K562 (cell line): ENCODE measurements around the gene KSR2. TPM values are rescaled to one million over a fixed set of nuclear protein-coding genes. Genes with fewer than 3 reads are reported as not detected.

Source experiments
- ATAC-seq: fragments of 200-7000 bp; cut with Tn5 transposase; 3 replicates; pipeline ENCODE4 v1.9.1; 2020; ENCODE audit warnings: moderate library complexity
- BruUV-seq: library from RNA; stranded (reverse); fragments of 400-500 nt; replicated peaks from 2 replicates; lab custom pipeline; 2021; lab: Mats Ljungman, UMichigan
- CTCF ChIA-PET: fragments of 300-600 bp; formaldehyde crosslinking; extraction: SDS; loops from one replicate; lab custom pipeline; 2021; ENCODE audit warnings: low intra/inter-chr PET ratio; lab: Yijun Ruan, JAX
- POLR2A ChIA-PET: fragments of 300-600, 350-650 bp; sonication (Branson Sonifier 250); formaldehyde crosslinking; extraction: SDS; loops from one replicate; lab custom pipeline; 2021; ENCODE audit warnings: antibody characterized with exemption, inconsistent platforms; lab: Yijun Ruan, JAX
- DNase-seq, 4 experiments: peaks; one replicate each; pipeline versions ENCODE4 v3.0.0 to v3.0.0-alpha.2; 2011 to 2018; ENCODE audit warnings: low spot score in 3 of 4, mixed read lengths in 3 of 4; ENCODE audit errors: extremely low read depth in 1 of 4
- FAIRE-seq: peaks from 2 replicates; lab custom pipeline; 2011; peaks lifted over from hg19 to GRCh38; lab: Jason Lieb, UNC
- H2AFZ ChIP-seq: 2 replicates; pipeline ENCODE4 v1.6.0; 2011; ENCODE audit warnings: low read depth, low read length, control low read depth, inconsistent platforms
- H3K27ac ChIP-seq: fragments of 200-600 bp; 3 replicates; pipeline ENCODE4 v1.8.0; 2011; ENCODE audit warnings: low read depth, mild to moderate bottlenecking, control low read depth, inconsistent platforms, low read length, moderate library complexity, mixed read lengths; ENCODE audit errors: extremely low read depth
- H3K27me3 ChIP-seq, 2 experiments: fragments of 300-600 bp in 1 of 2; 2 replicates in 1 of 2; 3 replicates in 1 of 2; pipeline versions ENCODE4 v1.6.0 to v1.8.0; 2011; ENCODE audit warnings: inconsistent platforms in 2 of 2, low read length in 2 of 2, mild to moderate bottlenecking in 1 of 2, mixed read lengths in 1 of 2, moderate library complexity in 1 of 2; ENCODE audit not compliant: control insufficient read depth in 2 of 2, insufficient read depth in 2 of 2
- H3K36me3 ChIP-seq: fragments of 300-600 bp; 3 replicates; pipeline ENCODE4 v1.8.0; 2011; ENCODE audit warnings: mild to moderate bottlenecking, low read length, inconsistent platforms; ENCODE audit not compliant: control insufficient read depth, insufficient read depth
- H3K4me1 ChIP-seq, 2 experiments: fragments of 200-600 bp in 1 of 2; replicated peaks in 1 of 2; 2 replicates in 1 of 2; 3 replicates in 1 of 2; pipeline versions ENCODE4 v1.5.1 to v1.8.0; 2011; ENCODE audit warnings: inconsistent platforms in 2 of 2, low read length in 2 of 2, mild to moderate bottlenecking in 1 of 2, mixed read lengths in 1 of 2, moderate library complexity in 1 of 2; ENCODE audit not compliant: control insufficient read depth in 2 of 2, insufficient read depth in 2 of 2
- H3K4me2 ChIP-seq: 2 replicates; pipeline ENCODE4 v1.6.1; 2011; ENCODE audit warnings: low read length, control low read depth, inconsistent platforms, mixed read lengths; ENCODE audit not compliant: insufficient read depth
- H3K4me3 ChIP-seq: fragments of 200-600 bp; sonication (generic), shearing (Covaris generic); 2 replicates; pipeline ENCODE4 v1.5.1; 2016; ENCODE audit warnings: control low read depth, inconsistent platforms
- H3K79me2 ChIP-seq: fragments of 200-600 bp; 3 replicates; pipeline ENCODE4 v1.8.0; 2011; ENCODE audit warnings: low read length, inconsistent platforms; ENCODE audit not compliant: control insufficient read depth, insufficient read depth
- H3K9ac ChIP-seq, 2 experiments: 2 replicates each; pipeline versions ENCODE4 v1.6.0 to v1.6.1; 2011; ENCODE audit warnings: low read depth in 2 of 2, low read length in 2 of 2, control low read depth in 1 of 2, inconsistent platforms in 1 of 2, mild to moderate bottlenecking in 1 of 2, mixed read lengths in 1 of 2; ENCODE audit not compliant: insufficient read depth in 1 of 2
- H3K9me1 ChIP-seq: one replicate; pipeline ENCODE4 v1.6.0; 2011; ENCODE audit warnings: inconsistent platforms, mild to moderate bottlenecking, low read length, moderate library complexity; ENCODE audit not compliant: control insufficient read depth, insufficient read depth
- H3K9me3 ChIP-seq: replicated peaks from 2 replicates; pipeline ENCODE4 v1.5.1; 2011; ENCODE audit warnings: low read depth, low read length, inconsistent platforms; ENCODE audit not compliant: control insufficient read depth, insufficient read depth
- H4K20me1 ChIP-seq: replicated peaks from 2 replicates; pipeline ENCODE4 v1.6.1; 2011; ENCODE audit warnings: low read length, inconsistent platforms, mixed read lengths; ENCODE audit not compliant: control insufficient read depth, insufficient read depth
- FOXJ2 ChIP-seq: fragments of 200-800 bp; sonication (Bioruptor generic); IDR thresholded peaks from 2 replicates; pipeline ENCODE4 v1.6.1; 2016; ENCODE audit warnings: missing genetic modification characterization, missing compliant biosample characterization
- HEY1 ChIP-seq: fragments of 250-450 bp; sonication (Bioruptor Pico); IDR thresholded peaks from 2 replicates; pipeline ENCODE4 v1.5.0; 2020; ENCODE audit warnings: mild to moderate bottlenecking, moderate library complexity, borderline replicate concordance
- PCBP1 ChIP-seq: fragments of 200-400 bp; formaldehyde crosslinking; IDR thresholded peaks from 2 replicates; pipeline ENCODE4 v1.6.1; 2018; ENCODE audit warnings: mild to moderate bottlenecking, low read depth, low read length; ENCODE audit not compliant: poor library complexity, severe bottlenecking
- PKNOX1 ChIP-seq: fragments of 450-650 bp; IDR thresholded peaks from 2 replicates; pipeline ENCODE4 v1.6.1; 2016
- RBM22 ChIP-seq: fragments of 200-400 bp; formaldehyde crosslinking; IDR thresholded peaks from 2 replicates; pipeline ENCODE4 v1.6.1; 2018; ENCODE audit warnings: low read length, low read depth; ENCODE audit not compliant: poor library complexity, severe bottlenecking
- STAT6 ChIP-seq: sonication (generic); formaldehyde crosslinking; IDR thresholded peaks from 2 replicates; pipeline ENCODE4 v1.8.1; 2023; ENCODE audit warnings: mild to moderate bottlenecking, missing genetic modification reagents
- U2AF2 ChIP-seq: fragments of 200-400 bp; formaldehyde crosslinking; optimal IDR thresholded peaks from 2 replicates; pipeline ENCODE3; 2017; ENCODE audit warnings: low read depth, mild to moderate bottlenecking, low read length
- YY1 ChIP-seq, 3 experiments: IDR thresholded peaks; 2 replicates each; pipeline ENCODE4 v1.6.1; 2011; ENCODE audit warnings: low read length in 2 of 3, mild to moderate bottlenecking in 2 of 3, moderate library complexity in 2 of 3, borderline replicate concordance in 1 of 3, control low read depth in 1 of 3, low read depth in 1 of 3; ENCODE audit not compliant: insufficient read depth in 3 of 3, insufficient replicate concordance in 2 of 3, control insufficient read depth in 1 of 3, insufficient read length in 1 of 3; ENCODE audit errors: extremely low read depth in 1 of 3
- ZBTB34 ChIP-seq: fragments of 250-450 bp; sonication (Bioruptor Pico); IDR thresholded peaks from 2 replicates; pipeline ENCODE4 v1.8.0; 2021; ENCODE audit warnings: mild to moderate bottlenecking, moderate library complexity
- ZBTB8A ChIP-seq: fragments of 450-650 bp; IDR thresholded peaks from 2 replicates; pipeline ENCODE4 v1.6.1; 2018; ENCODE audit warnings: mild to moderate bottlenecking, moderate library complexity; ENCODE audit not compliant: partially characterized antibody
- ZNF12 ChIP-seq: sonication (generic); formaldehyde crosslinking; IDR thresholded peaks from 2 replicates; pipeline ENCODE4 v1.4.0; 2020; ENCODE audit warnings: mild to moderate bottlenecking, missing genetic modification reagents
- ZNF436 ChIP-seq: fragments of 250-450, 450-650 bp; sonication (Bioruptor Pico); formaldehyde crosslinking; IDR thresholded peaks from 2 replicates; pipeline ENCODE4 v1.7.0; 2020; ENCODE audit warnings: mild to moderate bottlenecking
- WGBS: fragments of 100-300 bp; shearing (Covaris generic); methylation state at CpG from one replicate; pipeline ENCODE4 v1.1.6; 2016; ENCODE audit warnings: low coverage, mixed read lengths; ENCODE audit not compliant: insufficient coverage; ENCODE audit errors: missing lambda C conversion rate; 5-methylcytosine and 5-hydroxymethylcytosine counted together
- in situ Hi-C: fragments of 300-500 bp; cut with MboI; formaldehyde crosslinking; loops from 4 replicates; pipeline ENCODE4 v1.15.0; 2018; ENCODE audit warnings: inconsistent platforms, mixed read lengths
- intact Hi-C: fragments of 100-400 bp; cut with micrococcal nuclease; formaldehyde crosslinking; loops from 2 replicates; pipeline ENCODE4 v1.14.2; 2022
- polyA plus RNA-seq, 8 experiments: library from polyadenylated mRNA; depleted of rRNA in 4 of 8; stranded (reverse) in 5 of 8; unstranded in 3 of 8; fragments of >200 nt; fragmentation: Nextera tagmentation in 2 of 8; fragmentation: Illumina TruSeq in 1 of 8; extraction: Ambion mirVana in 2 of 8; extraction: Trizol in 1 of 8; gene quantifications; 2 replicates each; pipeline versions ENCODE4 v1.2.1 to v1.2.3, GENCODE V29; 2011 to 2014; ENCODE audit warnings: inconsistent platforms in 1 of 8, missing spikeins in 1 of 8
- total RNA-seq, 7 experiments: library from RNA; depleted of rRNA in 6 of 7; stranded (reverse); fragments of >200 nt in 6 of 7; fragmentation: Illumina TruSeq in 2 of 7; extraction: Trizol in 2 of 7; gene quantifications; 2 replicates each; pipeline versions ENCODE4 v1.2.1 to v1.2.3, GENCODE V29; 2011 to 2021; ENCODE audit warnings: low replicate concordance in 1 of 7

KSR2 gene
- total and polyA plus RNA-seq, 9 of the 15 experiments (the other 6 are each of a cell fraction or from before 2014, with no cell fraction given): not detected

- TF ChIP-seq PKNOX1: no peak
- no peak for TF ChIP-seq ZNF436 (CRISPR knock-in tag)
- TF ChIP-seq U2AF2: no peak
- no peak for TF ChIP-seq HEY1 (CRISPR knock-in tag)
- TF ChIP-seq ZBTB34: no peak
These were observed 148.4 kb downstream of the KSR2 start (continued) for GRCh38 chr12:117820216-117820907.

GRCh38 chr12:117819160-117819559, 149.6 kb downstream of the KSR2 start:
- WGBS: 0% methylated on average over 4 of the region's 4 CpGs
- Histone ChIP-seq H3K27ac (no peak overlapping the region), H3K4me2 (no peak overlapping the region), H3K4me3 (no peak overlapping the region), H2AFZ (no peak overlapping the region), H4K20me1 (no peaks in the 10 kb centered on the region), H3K9me3 (no peaks in the 10 kb centered on the region), H3K9me1 (no peaks in the 10 kb centered on the region), H3K4me1 (no peaks in the 10 kb centered on the region), H3K27me3 (no peaks in the 10 kb centered on the region; a peak in 1 of 5 replicates), H3K9ac (no peak overlapping the region), H3K79me2 (no peaks in the 10 kb centered on the region), H3K36me3 (no peaks in the 10 kb centered on the region)
- in situ Hi-C loops: no loop called here
- intact Hi-C loops: no loop called here
- ChIA-PET POLR2A (no interaction called here), CTCF (no interaction called here)
- ATAC-seq: no peak
- DNase-seq: no peak
- BruUV-seq: no TSS peak
- no peak for FAIRE-seq
- no peak for TF ChIP-seq STAT6 (CRISPR knock-in tag)
- TF ChIP-seq FOXJ2: no peak
- no peak for TF ChIP-seq YY1 (IDR thresholded peaks at IDR 0.05; ENCODE audit: borderline replicate concordance in 1 of 3, control insufficient read depth in 1 of 3, extremely low read depth in 1 of 3, insufficient read depth in 3 of 3, insufficient read length in 1 of 3, insufficient replicate concordance in 2 of 3, low read depth in 1 of 3, low read length in 2 of 3)
- no peak for TF ChIP-seq ZBTB8A
- TF ChIP-seq RBM22: no peak
- TF ChIP-seq ZNF12 (CRISPR knock-in tag): no peak
- TF ChIP-seq PCBP1: no peak
